IMR-90 (cell line): ENCODE measurements around the gene RRAGC. TPM values are rescaled to one million over a fixed set of nuclear protein-coding genes. Genes with fewer than 3 reads are reported as not detected.
A peak's percentile ranks its signal among the peaks of the same experiment; 100 is the strongest.

Experiments used
- ATAC-seq: fragments of 200-7000 bp; cut with Tn5 transposase; 2 replicates; pipeline ENCODE4 v1.9.1; 2020; ENCODE audit warnings: low read depth, mild to moderate bottlenecking, moderate library complexity
- BruUV-seq: library from RNA; stranded (reverse); fragments of 400-500 nt; replicated peaks from 2 replicates; lab custom pipeline; 2021; lab: Mats Ljungman, UMichigan
- CTCF ChIA-PET: fragments of 300-600 bp; formaldehyde crosslinking; extraction: SDS; loops from one replicate; lab custom pipeline; 2021; ENCODE audit warnings: antibody characterized with exemption; lab: Yijun Ruan, JAX
- POLR2A ChIA-PET: fragments of 300-600 bp; sonication (Branson Sonifier 250); formaldehyde crosslinking; loops from one replicate; lab custom pipeline; 2022; ENCODE audit warnings: antibody characterized with exemption; ENCODE audit not compliant: unreplicated experiment; lab: Charles Lee
- DNase-seq: peaks from one replicate; pipeline ENCODE4 v3.0.0; 2013
- H2AFZ ChIP-seq: replicated peaks from 2 replicates; pipeline ENCODE3; 2013; ENCODE audit warnings: low read length, mild to moderate bottlenecking; ENCODE audit not compliant: poor library complexity
- H2AK5ac ChIP-seq: 2 replicates; pipeline ENCODE4 v1.6.1; 2013; ENCODE audit warnings: low read depth, low read length, inconsistent platforms
- H2AK9ac ChIP-seq: replicated peaks from 2 replicates; pipeline ENCODE3; 2013; ENCODE audit warnings: mild to moderate bottlenecking, low read depth, low read length, moderate library complexity; ENCODE audit not compliant: poor library complexity
- H2BK120ac ChIP-seq: 2 replicates; pipeline ENCODE4 v1.6.1; 2013; ENCODE audit warnings: low read depth, low read length, inconsistent platforms
- H2BK15ac ChIP-seq: 3 replicates; pipeline ENCODE4 v1.6.1; 2013; ENCODE audit warnings: low read depth, low read length, inconsistent platforms
- H2BK20ac ChIP-seq: 2 replicates; pipeline ENCODE4 v1.6.1; 2013; ENCODE audit warnings: low read depth, mild to moderate bottlenecking, inconsistent platforms, low read length, moderate library complexity
- H2BK5ac ChIP-seq: 2 replicates; pipeline ENCODE4 v1.6.1; 2013; ENCODE audit warnings: mild to moderate bottlenecking, low read depth, low read length, inconsistent platforms; ENCODE audit not compliant: poor library complexity, severe bottlenecking
- H3K14ac ChIP-seq: replicated peaks from 2 replicates; pipeline ENCODE4 v1.6.1; 2013; ENCODE audit warnings: low read depth, low read length, inconsistent platforms
- H3K18ac ChIP-seq: 2 replicates; pipeline ENCODE4 v1.6.1; 2013; ENCODE audit warnings: low read depth, low read length, control low read depth
- H3K23ac ChIP-seq: 2 replicates; pipeline ENCODE4 v1.6.1; 2013; ENCODE audit warnings: low read depth, low read length, inconsistent platforms
- H3K27ac ChIP-seq: 2 replicates; pipeline ENCODE4 v1.5.1; 2013; ENCODE audit warnings: mild to moderate bottlenecking, control low read depth, low read length; ENCODE audit not compliant: insufficient read depth
- H3K27me3 ChIP-seq: 2 replicates; pipeline ENCODE4 v1.6.1; 2013; ENCODE audit warnings: low read length; ENCODE audit not compliant: control insufficient read depth, insufficient read depth
- H3K36me3 ChIP-seq: 2 replicates; pipeline ENCODE4 v1.6.1; 2013; ENCODE audit warnings: low read length, mixed read lengths; ENCODE audit not compliant: control insufficient read depth, insufficient read depth
- H3K4ac ChIP-seq: 2 replicates; pipeline ENCODE4 v1.6.1; 2013; ENCODE audit warnings: low read depth, low read length, inconsistent platforms
- H3K4me1 ChIP-seq: 2 replicates; pipeline ENCODE4 v1.6.1; 2013; ENCODE audit warnings: low read length, mixed read lengths; ENCODE audit not compliant: control insufficient read depth, insufficient read depth
- H3K4me2 ChIP-seq: 2 replicates; pipeline ENCODE4 v1.6.1; 2013; ENCODE audit warnings: low read depth, mild to moderate bottlenecking, control low read depth, low read length, moderate library complexity
- H3K4me3 ChIP-seq: 2 replicates; pipeline ENCODE4 v1.5.1; 2013; ENCODE audit warnings: low read depth, mild to moderate bottlenecking, control low read depth, low read length, moderate library complexity; ENCODE audit not compliant: insufficient read depth
- H3K56ac ChIP-seq: 2 replicates; pipeline ENCODE4 v1.6.1; 2013; ENCODE audit warnings: low read length, inconsistent platforms; ENCODE audit not compliant: insufficient read depth; ENCODE audit errors: extremely low read depth
- H3K79me1 ChIP-seq, 2 experiments: 2 replicates each; pipeline ENCODE4 v1.6.1; 2013; ENCODE audit warnings: low read length in 2 of 2, inconsistent platforms in 1 of 2, low read depth in 1 of 2
- H3K9ac ChIP-seq: 2 replicates; pipeline ENCODE4 v1.6.1; 2013; ENCODE audit warnings: low read depth, low read length, control low read depth
- H3K9me1 ChIP-seq: 2 replicates; pipeline ENCODE4 v1.6.1; 2013; ENCODE audit warnings: low read length, inconsistent platforms; ENCODE audit not compliant: insufficient read depth
- H3K9me3 ChIP-seq: 2 replicates; pipeline ENCODE4 v1.6.1; 2013; ENCODE audit warnings: low read length; ENCODE audit not compliant: control insufficient read depth, insufficient read depth
- H4K20me1 ChIP-seq: 2 replicates; pipeline ENCODE4 v1.6.1; 2013; ENCODE audit warnings: low read length, inconsistent platforms; ENCODE audit not compliant: insufficient read depth
- H4K5ac ChIP-seq: 2 replicates; pipeline ENCODE4 v1.6.1; 2013; ENCODE audit warnings: mild to moderate bottlenecking, low read depth, low read length, control low read depth
- H4K8ac ChIP-seq, 2 experiments: 2 replicates each; pipeline ENCODE4 v1.6.1; 2013; ENCODE audit warnings: low read depth in 2 of 2, low read length in 2 of 2, control low read depth in 1 of 2, inconsistent platforms in 1 of 2
- H4K91ac ChIP-seq: 2 replicates; pipeline ENCODE4 v1.6.1; 2013; ENCODE audit warnings: low read depth, low read length, inconsistent platforms; ENCODE audit not compliant: insufficient read depth
- FOS ChIP-seq: fragments of 150-350 bp; IDR thresholded peaks from 2 replicates; pipeline ENCODE4 v1.6.1; 2016; ENCODE audit warnings: low read depth, low read length
- MAZ ChIP-seq: IDR thresholded peaks from 2 replicates; pipeline ENCODE4 v1.6.1; 2012; ENCODE audit warnings: low read depth, mild to moderate bottlenecking, low read length, improper control_type of control experiment, moderate library complexity, borderline replicate concordance
- MXI1 ChIP-seq: IDR thresholded peaks from 2 replicates; pipeline ENCODE4 v1.6.1; 2012; ENCODE audit warnings: low read depth, mild to moderate bottlenecking, low read length, moderate library complexity, borderline replicate concordance
- SMC3 ChIP-seq: fragments of 150-350 bp; IDR thresholded peaks from 2 replicates; pipeline ENCODE4 v1.6.1; 2016; ENCODE audit warnings: low read depth, mild to moderate bottlenecking, antibody characterized with exemption, low read length, moderate library complexity
- WGBS, 2 experiments: methylation state at CpG; one replicate each; pipeline versions ENCODE4 v1.1.5 to v1.1.7; 2013; ENCODE audit warnings: missing lambda C conversion rate in 2 of 2; ENCODE audit not compliant: insufficient read length in 1 of 2; ENCODE audit errors: extremely low coverage in 2 of 2; 5-methylcytosine and 5-hydroxymethylcytosine counted together
- dilution Hi-C: fragments of 300-500 bp; cut with HindIII; formaldehyde crosslinking; loops from one replicate; pipeline ENCODE4 v1.14.3; 2018; ENCODE audit warnings: low sequenced_read_pairs; ENCODE audit not compliant: unreplicated experiment
- in situ Hi-C: fragments of 300-500 bp; cut with MboI; formaldehyde crosslinking; loops from 3 replicates; pipeline ENCODE4 v1.14.3; 2019; ENCODE audit warnings: low sequenced_read_pairs, inconsistent platforms, mixed read lengths
- intact Hi-C: fragments of 100-400 bp; cut with micrococcal nuclease; formaldehyde crosslinking; loops from 2 replicates; pipeline ENCODE4 v1.10.0; 2022
- polyA plus RNA-seq, 3 experiments: library from polyadenylated mRNA; depleted of rRNA; stranded (reverse); fragments of >200 nt; gene quantifications; 2 replicates each; pipeline ENCODE4 v1.2.3, GENCODE V29; 2012; ENCODE audit warnings: low replicate concordance in 1 of 3
- total RNA-seq: library from RNA; depleted of rRNA; stranded (reverse); fragments of >200 nt; gene quantifications from 2 replicates; pipeline ENCODE4 v1.2.3, GENCODE V29; 2012

Gene RRAGC
- total and polyA plus RNA-seq, 2 of the 4 experiments (the other 2 are of a cell fraction): 7.2 to 12.2 TPM

DNA sequence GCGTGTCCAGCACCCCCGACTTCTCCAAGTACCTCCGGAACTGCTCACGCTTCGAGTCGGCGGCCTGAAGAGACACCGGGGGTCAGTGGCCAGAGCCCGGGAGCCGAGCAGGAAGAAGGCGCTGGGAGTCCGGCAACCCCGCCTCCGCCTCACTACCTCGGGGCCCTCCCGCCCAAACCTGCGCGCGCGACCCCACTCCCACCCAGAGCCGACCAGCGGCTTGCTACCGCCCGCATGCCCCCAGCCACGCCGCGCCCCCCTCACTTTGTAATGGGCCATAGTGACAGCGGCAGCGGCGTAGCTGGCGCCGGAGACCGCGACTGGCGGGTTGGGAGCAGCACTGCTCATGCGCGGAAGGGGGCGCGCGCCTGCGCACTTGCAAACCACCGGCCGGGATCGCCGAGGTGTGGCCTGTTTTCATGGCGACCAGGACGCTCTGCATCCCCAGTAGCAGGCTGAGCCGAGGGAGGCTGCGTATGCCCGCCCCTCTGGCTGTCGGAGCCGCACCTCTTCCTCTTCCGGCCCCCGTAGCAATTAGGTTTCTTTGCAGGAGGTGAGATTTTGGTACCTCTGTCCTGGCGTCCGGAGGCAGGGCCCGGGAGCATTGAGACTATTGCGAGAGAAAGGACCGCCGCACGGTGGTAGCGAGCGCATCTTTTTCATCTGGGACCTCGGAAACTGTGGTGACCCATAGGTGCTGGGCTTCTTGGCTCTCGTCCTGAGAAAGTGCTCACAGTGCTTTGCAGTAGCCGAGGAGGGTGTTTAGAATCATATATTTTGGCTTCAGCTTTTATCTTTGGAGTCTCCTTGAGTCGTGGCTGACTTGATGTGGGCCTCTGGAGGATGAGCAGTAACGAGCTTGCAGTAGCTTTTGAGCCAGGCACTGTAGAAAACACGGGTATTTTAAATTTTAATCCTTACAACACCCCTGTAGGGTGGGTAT is 13.7 kb upstream of the RRAGC start, which contains the start of gene MYCBP:
TSS of gene MYCBP (minus strand) at position 322 of the 943 bp plus-strand sequence. CDS start at position 279, 43 bp downstream.
- Histone ChIP-seq H3K56ac (peak within 1 kb of the TSS; percentile 64), H3K4me1 (no peaks in the 10 kb centered on the region; the same call in 1 of the 2 replicates), H2AK9ac (peak within 1 kb of the TSS; percentile 92), H3K4me3 (peak within 1 kb of the TSS; percentile 87), H3K9me3 (no peaks in the 10 kb centered on the region), H3K9ac (peak within 1 kb of the TSS; percentile 89), H3K27ac (peak within 1 kb of the TSS; percentile 59), H4K5ac (peak within 1 kb of the TSS; percentile 80), H3K4me2 (peak within 1 kb of the TSS; percentile 83), H4K20me1 (no peaks in the 10 kb centered on the region; the same call in 1 of the 2 replicates), H3K27me3 (no peaks in the 10 kb centered on the region), H2BK5ac (peak within 1 kb of the TSS; percentile 44), H3K9me1 (0 out of 2 replicates have a peak, but pooled peaks cover 8% of the 10 kb centered on the region), H2BK20ac (no peak within 1 kb of the TSS), H3K14ac (peak within 1 kb of the TSS; percentile 84), H3K4ac (peak within 1 kb of the TSS; percentile 71), H2BK120ac (no peak within 1 kb of the TSS), H3K23ac (peak within 1 kb of the TSS; percentile 42), H4K8ac (peak within 1 kb of the TSS; percentile 54 to 91), H2AFZ (peak within 1 kb of the TSS; percentile 93), H2BK15ac (no peak within 1 kb of the TSS), H4K91ac (0 out of 2 replicates have a peak within 1 kb of the TSS, but pooled peaks have one; percentile 26), H3K79me1 (peaks cover 18 to 36% of the 10 kb centered on the region in 2 experiments; a peak in 3 of 4 replicates), H3K18ac (no peak within 1 kb of the TSS), H3K36me3 (no peaks in the 10 kb centered on the region), H2AK5ac (no peak within 1 kb of the TSS; the same call in 1 of the 2 replicates)
- WGBS, 2 experiments: 1% methylated on average over 33 of the region's 69 CpGs; no CpG with 5 or more reads in 1 of the 2 experiments
- in situ Hi-C loops (loop anchor here (25.0 kb wide), 1 partner anchor 664 kb away; no protein-coding TSS in a partner anchor), dilution Hi-C loops (no loop called here), intact Hi-C loops (loop anchor here (1.0 to 2.0 kb wide), 3 partner anchors 120 to 220 kb away; partner anchors contain the start of gene NDUFS5)
- peak; percentile 94 for DNase-seq
- TF ChIP-seq FOS (no peak), SMC3 (no peak), MAZ (peak; percentile 73; the same call in 1 of the 2 replicates), MXI1 (peak; percentile 93)
- no TSS peak for BruUV-seq
- CTCF ChIA-PET: interaction anchor here (1.5 kb wide), 1 partner anchor 219 kb away, joined by 3 read pairs; no protein-coding TSS in a partner anchor
- POLR2A ChIA-PET: no interaction called here
- ATAC-seq: peak; percentile 99
